Measurements from ENCODE around the gene RAB11A.

Gene RAB11A

DNA sequence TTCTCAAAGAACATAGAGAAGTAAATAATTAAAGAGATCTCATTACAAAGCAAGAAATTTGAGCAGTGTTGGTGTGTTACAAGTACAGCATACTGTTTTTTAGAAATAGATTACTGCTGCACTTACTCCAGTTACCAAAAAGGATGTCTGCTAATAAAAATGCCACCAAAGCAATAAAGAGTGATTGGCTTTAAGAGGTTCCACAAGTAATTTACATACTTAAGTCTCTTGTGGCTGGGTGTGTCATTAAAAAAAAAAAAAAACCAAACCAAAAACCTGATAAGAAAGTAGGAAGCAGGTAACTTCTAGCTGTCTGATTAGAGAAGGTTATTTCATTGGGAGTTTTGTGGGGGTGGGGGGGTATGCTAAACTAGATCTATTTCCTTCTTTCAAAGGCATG is 15.2 kb downstream of the RAB11A start:
- TF ChIP-seq SPI1 (IDR thresholded peaks at IDR 0.05; ENCODE audit: low read depth, low read length) (no peak), POLR2A (IDR thresholded peaks at IDR 0.05; ENCODE audit: low read depth, low read length) (no peak), POLR2AphosphoS5 (IDR thresholded peaks at IDR 0.05; ENCODE audit: low read depth, low read length) (no peak), TAF1 (IDR thresholded peaks at IDR 0.05; ENCODE audit: low read depth, low read length) (no peak), PAX5 (IDR thresholded peaks at IDR 0.05; ENCODE audit: insufficient read depth, low read length, severe bottlenecking) (no peak), POU2F2 (IDR thresholded peaks at IDR 0.05; ENCODE audit: low read depth, low read length) (no peak)
- DNase-seq (ENCODE audit: insufficient read length, low spot score) (no peak), FAIRE-seq (no peak)

DNA sequence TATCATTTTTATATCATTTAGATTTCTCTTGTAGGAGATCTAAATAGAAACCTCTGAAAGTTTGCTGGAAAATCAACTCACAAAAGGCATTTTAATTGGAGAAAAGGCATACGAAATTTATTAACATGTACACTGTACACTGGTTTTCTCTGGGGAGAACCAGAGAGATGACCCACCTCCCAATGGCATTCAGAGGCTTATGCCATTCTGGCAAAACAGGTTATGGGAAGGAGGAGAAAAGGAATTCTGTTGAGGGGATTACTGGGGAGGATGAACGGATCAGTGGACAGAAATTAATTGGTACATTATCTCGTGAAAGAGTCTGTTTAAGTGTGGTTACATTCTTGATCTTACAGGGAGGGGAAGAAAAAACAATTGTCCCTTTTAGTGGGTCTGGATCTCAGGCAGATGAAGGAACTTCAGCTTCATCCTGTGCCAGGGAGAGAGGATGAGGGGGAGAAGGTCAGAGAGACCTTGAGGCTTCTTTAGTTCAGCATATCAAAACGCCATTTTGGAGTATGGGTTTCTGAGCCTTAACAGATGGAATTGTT is 16.5 kb downstream of the RAB11A start:
- TF ChIP-seq SPI1 (IDR thresholded peaks at IDR 0.05; ENCODE audit: low read depth, low read length): no peak
- TF ChIP-seq POU2F2 (IDR thresholded peaks at IDR 0.05; ENCODE audit: low read depth, low read length): no peak
- no peak for TF ChIP-seq POLR2A (IDR thresholded peaks at IDR 0.05; ENCODE audit: low read depth, low read length)
- TF ChIP-seq TAF1 (IDR thresholded peaks at IDR 0.05; ENCODE audit: low read depth, low read length): no peak
- no peak for TF ChIP-seq POLR2AphosphoS5 (IDR thresholded peaks at IDR 0.05; ENCODE audit: low read depth, low read length)
- no peak for TF ChIP-seq PAX5 (IDR thresholded peaks at IDR 0.05; ENCODE audit: insufficient read depth, low read length, severe bottlenecking)
- DNase-seq (ENCODE audit: insufficient read length, low spot score): no peak
- FAIRE-seq: no peak

DNA sequence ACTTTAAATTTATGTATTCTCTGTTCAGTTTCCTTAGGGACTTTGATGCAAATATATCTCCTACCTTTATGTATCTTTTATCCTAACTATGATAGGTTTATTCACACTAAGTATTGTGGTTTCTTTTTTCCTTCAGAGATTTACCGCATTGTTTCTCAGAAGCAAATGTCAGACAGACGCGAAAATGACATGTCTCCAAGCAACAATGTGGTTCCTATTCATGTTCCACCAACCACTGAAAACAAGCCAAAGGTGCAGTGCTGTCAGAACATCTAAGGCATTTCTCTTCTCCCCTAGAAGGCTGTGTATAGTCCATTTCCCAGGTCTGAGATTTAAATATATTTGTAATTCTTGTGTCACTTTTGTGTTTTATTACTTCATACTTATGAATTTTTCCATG is 18.3 kb downstream of the RAB11A start:
- no peak for DNase-seq (ENCODE audit: insufficient read length, low spot score)
- peak; percentile 38 for FAIRE-seq
- TF ChIP-seq POLR2A (IDR thresholded peaks at IDR 0.05; ENCODE audit: low read depth, low read length) (no peak), PAX5 (IDR thresholded peaks at IDR 0.05; ENCODE audit: insufficient read depth, low read length, severe bottlenecking) (no peak), POLR2AphosphoS5 (IDR thresholded peaks at IDR 0.05; ENCODE audit: low read depth, low read length) (no peak), SPI1 (IDR thresholded peaks at IDR 0.05; ENCODE audit: low read depth, low read length) (no peak), POU2F2 (IDR thresholded peaks at IDR 0.05; ENCODE audit: low read depth, low read length) (no peak), TAF1 (IDR thresholded peaks at IDR 0.05; ENCODE audit: low read depth, low read length) (no peak)

DNA sequence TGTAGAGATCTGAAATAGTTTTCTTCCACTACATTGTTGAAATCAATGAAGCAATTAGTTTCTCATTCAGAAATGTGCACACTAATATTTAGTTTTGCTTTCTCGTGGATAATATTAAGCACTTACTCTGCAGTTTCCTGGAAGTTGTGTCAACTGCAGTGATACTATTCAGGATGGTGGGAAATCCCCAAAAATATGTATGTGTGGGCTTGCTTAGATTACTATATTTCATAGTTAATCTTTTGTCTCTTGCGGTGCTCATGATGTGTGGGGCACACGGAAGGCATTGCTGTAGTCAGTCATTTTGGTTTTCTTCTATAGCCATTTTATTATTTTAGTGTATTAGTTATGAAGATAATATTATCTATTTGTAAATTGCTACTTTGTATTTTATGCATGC is 19.7 kb downstream of the RAB11A start:
- FAIRE-seq: peak; percentile 5
- DNase-seq (ENCODE audit: insufficient read length, low spot score): no peak
- no peak for TF ChIP-seq POU2F2 (IDR thresholded peaks at IDR 0.05; ENCODE audit: low read depth, low read length)

DNA sequence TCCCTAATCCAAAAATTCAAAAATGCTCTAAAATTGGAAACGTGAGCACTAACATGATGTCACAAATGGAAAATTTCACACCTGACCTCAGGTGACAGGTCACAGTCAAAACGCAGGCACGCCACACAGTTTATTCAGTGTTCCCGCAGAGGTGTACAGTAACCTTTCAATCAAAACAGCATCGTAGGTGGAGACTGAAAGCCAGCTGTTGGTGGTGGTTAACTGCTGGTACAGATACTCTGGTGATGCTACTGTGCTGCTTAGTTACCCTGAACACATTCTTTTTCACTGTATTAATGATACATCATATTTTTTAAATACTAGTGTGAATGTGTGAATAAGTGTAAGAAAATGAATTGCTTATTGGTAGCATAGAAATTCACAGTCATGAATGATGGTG is 23.8 kb downstream of the RAB11A start:
- FAIRE-seq: peak; percentile 38
- DNase-seq (ENCODE audit: insufficient read length, low spot score): no peak
- no peak for TF ChIP-seq POLR2A (IDR thresholded peaks at IDR 0.05; ENCODE audit: low read depth, low read length)

DNA sequence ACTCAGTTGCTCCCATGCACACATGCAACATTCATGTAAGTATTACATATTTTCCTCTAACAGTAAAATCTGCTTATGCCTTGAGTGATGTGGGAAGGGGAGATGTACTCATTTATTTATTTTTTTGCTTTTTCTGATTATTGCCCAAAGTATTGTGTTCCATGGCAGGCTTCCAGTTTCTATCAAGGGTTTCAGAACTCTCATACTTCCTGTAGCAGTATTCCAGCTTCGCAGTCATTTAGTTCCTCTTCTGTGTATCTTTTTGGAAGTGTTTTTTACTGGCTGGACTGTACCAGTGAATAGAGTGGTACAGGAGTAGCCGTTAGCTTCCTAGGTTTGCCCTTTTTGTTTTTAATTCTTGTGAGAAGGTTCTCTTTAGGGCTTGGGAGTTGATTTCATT is 26.9 kb downstream of the RAB11A start:
- TF ChIP-seq POLR2A (IDR thresholded peaks at IDR 0.05; ENCODE audit: low read depth, low read length): no peak
- TF ChIP-seq POU2F2 (IDR thresholded peaks at IDR 0.05; ENCODE audit: low read depth, low read length): no peak
- no peak for TF ChIP-seq POLR2AphosphoS5 (IDR thresholded peaks at IDR 0.05; ENCODE audit: low read depth, low read length)
- TF ChIP-seq SPI1 (IDR thresholded peaks at IDR 0.05; ENCODE audit: low read depth, low read length): no peak
- no peak for TF ChIP-seq TAF1 (IDR thresholded peaks at IDR 0.05; ENCODE audit: low read depth, low read length)
- TF ChIP-seq PAX5 (IDR thresholded peaks at IDR 0.05; ENCODE audit: insufficient read depth, low read length, severe bottlenecking): no peak
- FAIRE-seq (no peak), DNase-seq (ENCODE audit: insufficient read length, low spot score) (no peak)

DNA sequence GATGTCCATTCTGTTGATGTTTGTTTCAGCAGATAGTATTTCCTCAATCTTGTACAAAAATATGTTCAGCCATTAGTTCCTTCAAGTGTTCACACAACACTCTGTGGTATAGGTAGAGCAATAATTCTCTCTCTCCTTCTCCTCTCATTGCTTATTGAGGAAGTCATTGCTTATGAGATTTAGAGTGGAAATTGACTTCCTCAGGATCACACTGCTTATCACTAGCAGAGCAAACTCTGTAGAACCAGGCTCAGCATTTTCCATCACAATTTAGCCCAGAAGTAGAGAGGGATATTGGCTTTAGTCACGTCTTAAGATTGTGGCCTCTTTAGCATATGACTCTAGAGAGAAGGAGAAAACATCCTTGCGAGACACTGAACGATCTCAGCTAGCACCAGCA is 31.2 kb downstream of the RAB11A start:
- TF ChIP-seq POU2F2 (IDR thresholded peaks at IDR 0.05; ENCODE audit: low read depth, low read length): no peak
- TF ChIP-seq POLR2A (IDR thresholded peaks at IDR 0.05; ENCODE audit: low read depth, low read length): no peak
- TF ChIP-seq TAF1 (IDR thresholded peaks at IDR 0.05; ENCODE audit: low read depth, low read length): no peak
- no peak for TF ChIP-seq PAX5 (IDR thresholded peaks at IDR 0.05; ENCODE audit: insufficient read depth, low read length, severe bottlenecking)
- no peak for TF ChIP-seq SPI1 (IDR thresholded peaks at IDR 0.05; ENCODE audit: low read depth, low read length)
- no peak for TF ChIP-seq POLR2AphosphoS5 (IDR thresholded peaks at IDR 0.05; ENCODE audit: low read depth, low read length)
- DNase-seq (ENCODE audit: insufficient read length, low spot score): no peak
- FAIRE-seq: no peak

DNA sequence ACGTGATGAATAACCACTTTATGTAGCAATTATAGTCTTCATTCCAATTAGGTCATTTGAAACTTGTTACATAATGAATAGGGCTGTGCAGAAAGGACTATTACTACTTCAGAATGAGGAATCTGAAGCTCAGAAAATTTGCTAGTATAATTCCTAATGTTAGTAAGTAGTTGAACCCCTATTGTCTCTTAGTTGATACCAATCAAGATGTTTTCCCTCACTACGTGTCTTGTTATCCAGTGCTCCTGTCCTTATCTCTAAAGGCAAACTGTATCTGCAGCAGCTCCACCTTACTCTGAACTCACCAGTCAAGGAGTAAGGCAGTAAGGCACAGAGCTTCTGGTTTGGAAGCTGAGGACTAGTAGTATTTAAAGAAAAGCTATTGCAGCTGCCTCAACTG is 32.0 kb downstream of the RAB11A start:
- FAIRE-seq (no peak), DNase-seq (ENCODE audit: insufficient read length, low spot score) (no peak)
- TF ChIP-seq POLR2A (IDR thresholded peaks at IDR 0.05; ENCODE audit: low read depth, low read length) (no peak), SPI1 (IDR thresholded peaks at IDR 0.05; ENCODE audit: low read depth, low read length) (no peak), TAF1 (IDR thresholded peaks at IDR 0.05; ENCODE audit: low read depth, low read length) (no peak), POLR2AphosphoS5 (IDR thresholded peaks at IDR 0.05; ENCODE audit: low read depth, low read length) (no peak), PAX5 (IDR thresholded peaks at IDR 0.05; ENCODE audit: insufficient read depth, low read length, severe bottlenecking) (no peak), POU2F2 (IDR thresholded peaks at IDR 0.05; ENCODE audit: low read depth, low read length) (no peak)

DNA sequence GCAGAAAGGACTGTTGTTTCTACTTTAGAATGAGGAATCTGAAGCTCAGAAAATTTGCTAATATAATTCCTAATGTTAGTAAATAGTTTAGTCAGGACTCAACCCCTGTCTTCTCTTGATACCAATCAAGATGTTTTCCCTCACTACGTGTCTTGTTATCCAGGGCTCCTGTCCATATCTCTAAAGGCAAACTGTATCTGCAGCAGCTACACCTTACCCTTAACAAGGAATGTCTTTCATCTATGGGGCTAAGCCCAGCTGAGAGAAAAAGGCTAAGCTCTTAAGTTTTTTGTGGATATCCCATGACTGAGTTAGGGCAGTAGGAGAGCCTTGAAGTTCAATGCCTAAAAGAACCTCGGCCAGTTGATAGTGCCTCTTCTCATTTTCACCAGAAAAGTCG is 32.5 kb downstream of the RAB11A start:
- no peak for TF ChIP-seq POLR2AphosphoS5 (IDR thresholded peaks at IDR 0.05; ENCODE audit: low read depth, low read length)
- TF ChIP-seq POLR2A (IDR thresholded peaks at IDR 0.05; ENCODE audit: low read depth, low read length): no peak
- no peak for TF ChIP-seq PAX5 (IDR thresholded peaks at IDR 0.05; ENCODE audit: insufficient read depth, low read length, severe bottlenecking)
- TF ChIP-seq POU2F2 (IDR thresholded peaks at IDR 0.05; ENCODE audit: low read depth, low read length): no peak
- TF ChIP-seq TAF1 (IDR thresholded peaks at IDR 0.05; ENCODE audit: low read depth, low read length): no peak
- TF ChIP-seq SPI1 (IDR thresholded peaks at IDR 0.05; ENCODE audit: low read depth, low read length): no peak
- DNase-seq (ENCODE audit: insufficient read length, low spot score): no peak
- FAIRE-seq: no peak

DNA sequence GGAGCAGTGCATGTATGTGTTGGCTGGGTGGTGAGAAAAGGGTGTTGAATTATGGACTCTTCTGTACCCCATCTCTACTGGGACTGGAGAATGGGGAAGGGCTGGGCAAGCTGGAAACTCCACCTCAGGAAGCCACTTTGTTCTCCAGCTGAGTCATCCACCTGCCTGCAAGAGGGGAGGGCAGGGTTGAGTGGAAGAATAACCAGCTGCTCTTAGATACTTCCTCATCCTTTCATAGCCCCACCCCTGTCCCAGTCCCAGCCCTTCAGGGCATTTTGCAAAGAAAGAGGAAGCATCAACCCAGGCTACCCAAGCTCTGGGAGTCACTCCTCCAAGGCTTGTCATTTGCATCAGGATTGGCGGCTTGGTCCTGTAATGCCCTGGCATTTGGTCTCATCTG is 33.1 kb downstream of the RAB11A start:
- TF ChIP-seq TAF1 (IDR thresholded peaks at IDR 0.05; ENCODE audit: low read depth, low read length) (no peak), SPI1 (IDR thresholded peaks at IDR 0.05; ENCODE audit: low read depth, low read length) (peak; percentile 54)
- FAIRE-seq (peak; percentile 71), DNase-seq (ENCODE audit: insufficient read length, low spot score) (no peak)

Data from GM12891 (cell line).